IPS DF 6.9 (cell line): ENCODE measurements around the gene C5orf58.

Experiments
- DNase-seq: peaks from one replicate; pipeline ENCODE4 v3.0.0-alpha.2; 2013; ENCODE audit warnings: low read depth, low spot score
- H3K27ac ChIP-seq: one replicate; pipeline ENCODE4 v1.5.1; 2013; ENCODE audit warnings: low read length, control low read depth
- H3K27me3 ChIP-seq: 2 replicates; pipeline ENCODE4 v1.6.1; 2013; ENCODE audit warnings: mild to moderate bottlenecking, low read length; ENCODE audit not compliant: control insufficient read depth, insufficient read depth
- H3K36me3 ChIP-seq: 2 replicates; pipeline ENCODE4 v1.6.1; 2013; ENCODE audit warnings: low read length; ENCODE audit not compliant: control insufficient read depth, insufficient read depth
- H3K4me1 ChIP-seq: 2 replicates; pipeline ENCODE4 v1.6.1; 2013; ENCODE audit warnings: low read length; ENCODE audit not compliant: control insufficient read depth, insufficient read depth
- H3K4me3 ChIP-seq: 2 replicates; pipeline ENCODE4 v1.5.1; 2013; ENCODE audit warnings: mild to moderate bottlenecking, low read length
- H3K9me3 ChIP-seq: 2 replicates; pipeline ENCODE4 v1.6.1; 2013; ENCODE audit warnings: low read length, inconsistent platforms; ENCODE audit not compliant: control insufficient read depth, insufficient read depth
- WGBS: extraction: QIAGEN DNeasy Blood & Tissue Kit; methylation state at CpG from one replicate; pipeline ENCODE4 v1.1.7; 2013; ENCODE audit warnings: mixed read lengths, missing lambda C conversion rate; ENCODE audit not compliant: insufficient read length, insufficient coverage; 5-methylcytosine and 5-hydroxymethylcytosine counted together

The C5orf58 gene

GRCh38 chr5:170268153-170268689 lies 35.4 kb downstream of the C5orf58 start:
- H3K9me3 ChIP-seq = no peaks in the 10 kb centered on the region
- DNase-seq = no peak
- no peaks in the 10 kb centered on the region for H3K36me3 ChIP-seq
- H3K27ac ChIP-seq = no peak overlapping the region
- no CpG with 5 or more reads among the region's 15 CpGs for WGBS
- H3K4me3 ChIP-seq = no peak overlapping the region
- H3K27me3 ChIP-seq = no peaks in the 10 kb centered on the region
- peaks cover 3% of the 10 kb centered on the region; the same call in 1 of the 2 replicates for H3K4me1 ChIP-seq

GRCh38 chr5:170268884-170269283 lies 36.1 kb downstream of the C5orf58 start:
- peaks cover 3% of the 10 kb centered on the region; the same call in 1 of the 2 replicates for H3K4me1 ChIP-seq
- no peak overlapping the region for H3K27ac ChIP-seq
- no peaks in the 10 kb centered on the region for H3K36me3 ChIP-seq
- no CpG with 5 or more reads among the region's 3 CpGs for WGBS
- H3K27me3 ChIP-seq = no peaks in the 10 kb centered on the region
- H3K4me3 ChIP-seq = no peak overlapping the region
- no peak for DNase-seq
- no peaks in the 10 kb centered on the region for H3K9me3 ChIP-seq

- Histone ChIP-seq H3K4me1 (peaks cover 3% of the 10 kb centered on the region; the same call in 1 of the 2 replicates), H3K27me3 (no peaks in the 10 kb centered on the region), H3K27ac (no peak overlapping the region), H3K4me3 (no peak overlapping the region), H3K36me3 (no peaks in the 10 kb centered on the region), H3K9me3 (no peaks in the 10 kb centered on the region)
- no CpG with 5 or more reads among the region's 7 CpGs for WGBS
- DNase-seq = no peak
Observed at GRCh38 chr5:170269579-170269978, 36.8 kb downstream of the C5orf58 start.

- Histone ChIP-seq H3K9me3 (no peaks in the 10 kb centered on the region), H3K27me3 (no peaks in the 10 kb centered on the region), H3K4me1 (peaks cover 3% of the 10 kb centered on the region; the same call in 1 of the 2 replicates), H3K4me3 (no peak overlapping the region), H3K27ac (no peak overlapping the region), H3K36me3 (no peaks in the 10 kb centered on the region)
- WGBS = no CpG with 5 or more reads among the region's 15 CpGs
- DNase-seq = no peak
Observed at GRCh38 chr5:170270293-170271069, 37.7 kb downstream of the C5orf58 start.

GRCh38 chr5:170273968-170274710 lies 41.4 kb downstream of the C5orf58 start:
- no peak overlapping the region for H3K27ac ChIP-seq
- H3K27me3 ChIP-seq = no peaks in the 10 kb centered on the region
- H3K4me1 ChIP-seq = peaks cover 11% of the 10 kb centered on the region
- H3K36me3 ChIP-seq = no peaks in the 10 kb centered on the region
- H3K4me3 ChIP-seq = no peak overlapping the region
- no CpG with 5 or more reads among the region's 8 CpGs for WGBS
- DNase-seq = no peak
- no peaks in the 10 kb centered on the region for H3K9me3 ChIP-seq

- H3K27ac ChIP-seq = no peak overlapping the region
- WGBS = no CpG with 5 or more reads among the region's 8 CpGs
- no peaks in the 10 kb centered on the region for H3K9me3 ChIP-seq
- peaks cover 12% of the 10 kb centered on the region for H3K4me1 ChIP-seq
- H3K4me3 ChIP-seq = no peak overlapping the region
- H3K27me3 ChIP-seq = no peaks in the 10 kb centered on the region
- H3K36me3 ChIP-seq = no peaks in the 10 kb centered on the region
- no peak for DNase-seq
Observed at GRCh38 chr5:170275376-170275994, 42.7 kb downstream of the C5orf58 start.

- Histone ChIP-seq H3K27ac (no peak overlapping the region), H3K4me1 (peaks cover 12% of the 10 kb centered on the region), H3K36me3 (no peaks in the 10 kb centered on the region), H3K9me3 (no peaks in the 10 kb centered on the region), H3K27me3 (no peaks in the 10 kb centered on the region), H3K4me3 (no peak overlapping the region)
- WGBS = no CpG with 5 or more reads among the region's 2 CpGs
- DNase-seq = no peak
Observed at GRCh38 chr5:170276140-170276539, 43.4 kb downstream of the C5orf58 start.

- H3K9me3 ChIP-seq = no peaks in the 10 kb centered on the region
- no peaks in the 10 kb centered on the region for H3K27me3 ChIP-seq
- DNase-seq = no peak
- H3K27ac ChIP-seq = no peak overlapping the region
- peaks cover 12% of the 10 kb centered on the region for H3K4me1 ChIP-seq
- H3K4me3 ChIP-seq = no peak overlapping the region
- H3K36me3 ChIP-seq = no peaks in the 10 kb centered on the region
- WGBS = no CpG with 5 or more reads among the region's 6 CpGs
Observed at GRCh38 chr5:170277867-170278281, 45.1 kb downstream of the C5orf58 start.

- Histone ChIP-seq H3K4me1 (peaks cover 12% of the 10 kb centered on the region), H3K27ac (no peak overlapping the region), H3K27me3 (no peaks in the 10 kb centered on the region), H3K36me3 (no peaks in the 10 kb centered on the region), H3K4me3 (no peak overlapping the region), H3K9me3 (no peaks in the 10 kb centered on the region)
- no CpG with 5 or more reads among the region's 9 CpGs for WGBS
- DNase-seq = no peak
Observed at GRCh38 chr5:170278611-170279458, 46.0 kb downstream of the C5orf58 start.

- no peaks in the 10 kb centered on the region for H3K36me3 ChIP-seq
- no peaks in the 10 kb centered on the region for H3K9me3 ChIP-seq
- no peaks in the 10 kb centered on the region for H3K27me3 ChIP-seq
- no peak overlapping the region for H3K27ac ChIP-seq
- H3K4me3 ChIP-seq = no peak overlapping the region
- H3K4me1 ChIP-seq = peaks cover 12% of the 10 kb centered on the region
- no peak for DNase-seq
- no CpG with 5 or more reads among the region's 4 CpGs for WGBS
Observed at GRCh38 chr5:170279459-170279817, 46.7 kb downstream of the C5orf58 start.
